CD4-positive, alpha-beta T cell treated with Interferon gamma for 1 hour (primary cell): ENCODE results near the gene NEMP2.
A peak's percentile ranks its signal among the peaks of the same experiment; 100 is the strongest.

Experiments used
- DNase-seq: peaks from one replicate; pipeline ENCODE4 v3.0.0-alpha.2; 2020

Gene NEMP2, protein sequence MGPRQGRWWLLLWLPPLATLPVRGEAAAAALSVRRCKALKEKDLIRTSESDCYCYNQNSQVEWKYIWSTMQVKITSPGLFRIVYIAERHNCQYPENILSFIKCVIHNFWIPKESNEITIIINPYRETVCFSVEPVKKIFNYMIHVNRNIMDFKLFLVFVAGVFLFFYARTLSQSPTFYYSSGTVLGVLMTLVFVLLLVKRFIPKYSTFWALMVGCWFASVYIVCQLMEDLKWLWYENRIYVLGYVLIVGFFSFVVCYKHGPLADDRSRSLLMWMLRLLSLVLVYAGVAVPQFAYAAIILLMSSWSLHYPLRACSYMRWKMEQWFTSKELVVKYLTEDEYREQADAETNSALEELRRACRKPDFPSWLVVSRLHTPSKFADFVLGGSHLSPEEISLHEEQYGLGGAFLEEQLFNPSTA

GRCh38 chr2:190534310-190535120, at the start of gene NEMP2:
TSS of gene NEMP2 (minus strand) at chr2:190534722. CDS start at chr2:190534655, 67 bp downstream.
- DNase-seq, result peak; percentile 83

- no peak for DNase-seq
Observed at GRCh38 chr2:190583507-190584337, 49.2 kb upstream of the NEMP2 start.

GRCh38 chr2:190582736-190583506, 48.4 kb upstream of the NEMP2 start:
- no peak for DNase-seq

DNA sequence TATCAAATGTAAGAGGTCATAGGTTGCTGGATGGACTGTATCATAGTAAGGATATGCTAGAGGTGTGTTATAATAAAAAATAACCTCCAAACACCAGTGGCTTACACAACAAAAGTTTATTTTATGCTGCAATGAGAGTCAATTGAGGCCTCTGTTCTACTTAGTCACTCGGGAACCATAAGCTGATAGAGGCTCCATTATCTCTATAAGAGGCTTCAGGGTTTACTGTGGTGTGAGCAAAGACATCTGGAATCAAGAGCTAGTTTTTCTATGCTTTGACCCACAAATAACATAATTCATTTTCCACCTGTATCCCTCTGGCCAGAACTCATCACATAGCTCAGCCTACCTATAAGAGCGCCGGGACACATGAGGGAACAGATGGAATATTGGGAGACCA, 47.5 kb upstream of the NEMP2 start:
- DNase-seq, result no peak

GRCh38 chr2:190579915-190580846, 45.7 kb upstream of the NEMP2 start:
- DNase-seq, result no peak

DNA sequence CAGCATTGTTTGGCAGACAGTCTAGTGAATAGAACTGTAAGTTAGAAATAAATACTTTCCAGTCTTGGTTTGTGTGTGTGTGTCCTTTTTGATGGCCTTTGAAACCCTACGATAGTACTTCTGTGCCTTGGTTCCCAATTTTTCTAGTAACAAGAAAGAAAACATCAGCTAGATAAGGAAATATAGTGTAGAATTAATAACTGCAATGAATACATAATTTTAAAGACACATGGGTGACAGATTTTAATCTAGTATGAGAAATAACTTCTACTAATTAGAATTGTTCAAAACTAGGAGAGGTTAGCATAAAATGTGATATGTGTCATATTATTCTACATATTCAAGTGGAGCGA, 44.5 kb upstream of the NEMP2 start:
- DNase-seq, result no peak

- peak; percentile 15 for DNase-seq
Observed at GRCh38 chr2:190578158-190579057, 43.9 kb upstream of the NEMP2 start.

DNA sequence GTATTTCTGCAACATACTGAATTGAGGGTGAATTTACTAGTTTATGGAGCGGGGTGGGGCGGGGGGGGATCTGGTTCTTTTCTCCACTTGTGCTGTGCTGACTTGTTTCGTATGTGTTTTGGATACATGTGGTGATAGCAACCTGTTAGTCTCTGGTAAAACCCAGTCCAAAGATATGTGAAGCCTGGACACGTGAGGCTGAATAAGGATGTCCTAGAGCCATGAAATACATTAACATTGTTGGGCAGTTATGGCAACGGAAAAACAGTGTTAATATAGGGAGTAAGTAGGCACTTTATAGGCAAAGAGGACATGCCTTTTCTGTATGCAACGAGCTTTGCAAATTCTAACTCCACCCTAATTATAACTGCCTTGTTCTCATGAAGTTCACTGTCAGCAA, 42.1 kb upstream of the NEMP2 start:
- DNase-seq, result no peak

GRCh38 chr2:190575263-190575662, 40.7 kb upstream of the NEMP2 start:
- DNase-seq, result no peak

- no peak for DNase-seq
Observed at GRCh38 chr2:190574169-190574568, 39.6 kb upstream of the NEMP2 start.

GRCh38 chr2:190572246-190572645, 37.7 kb upstream of the NEMP2 start:
- no peak for DNase-seq

DNA sequence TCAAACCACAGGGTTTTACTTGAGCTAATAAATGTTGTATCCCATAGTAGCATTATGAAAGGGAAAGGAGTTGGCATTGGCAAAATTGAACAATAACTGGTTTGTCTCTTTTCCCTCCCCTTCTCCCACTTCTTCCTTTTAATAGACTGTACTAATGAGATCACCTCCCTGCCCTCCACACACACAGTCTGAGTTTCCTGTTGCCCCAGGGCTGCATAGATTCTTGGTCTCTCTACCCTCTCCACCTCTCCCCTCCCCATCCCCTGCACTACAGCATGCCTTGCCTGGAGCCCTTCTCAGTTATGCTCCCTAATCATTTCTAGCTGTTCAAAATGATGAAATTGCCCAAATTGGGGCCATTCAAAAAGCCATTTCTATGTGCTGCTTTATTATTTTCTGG, 37.2 kb upstream of the NEMP2 start:
- DNase-seq, result no peak

- DNase-seq, result no peak
Observed at GRCh38 chr2:190570871-190571270, 36.3 kb upstream of the NEMP2 start.

GRCh38 chr2:190569994-190570755, 35.7 kb upstream of the NEMP2 start:
- DNase-seq, result no peak

DNA sequence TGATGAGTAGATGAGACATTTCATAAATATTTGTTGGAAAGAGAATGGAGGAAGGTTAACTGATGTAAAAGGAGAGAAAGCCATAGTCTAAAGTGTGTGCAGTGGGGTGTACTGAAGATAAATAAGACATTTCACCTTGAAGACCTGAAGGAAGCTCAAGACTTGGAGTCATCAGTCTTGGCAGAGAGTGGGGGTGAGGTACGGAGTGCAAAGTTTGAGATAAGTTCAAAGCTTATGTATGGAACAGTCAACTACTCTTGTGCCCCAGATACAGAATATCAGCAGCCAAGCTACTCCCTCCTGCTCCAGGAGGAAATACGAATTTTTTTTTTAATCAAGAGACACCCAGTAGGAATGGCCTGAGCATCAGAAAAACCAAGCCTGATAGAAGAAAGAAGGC, 30.3 kb upstream of the NEMP2 start:
- no peak for DNase-seq

DNA sequence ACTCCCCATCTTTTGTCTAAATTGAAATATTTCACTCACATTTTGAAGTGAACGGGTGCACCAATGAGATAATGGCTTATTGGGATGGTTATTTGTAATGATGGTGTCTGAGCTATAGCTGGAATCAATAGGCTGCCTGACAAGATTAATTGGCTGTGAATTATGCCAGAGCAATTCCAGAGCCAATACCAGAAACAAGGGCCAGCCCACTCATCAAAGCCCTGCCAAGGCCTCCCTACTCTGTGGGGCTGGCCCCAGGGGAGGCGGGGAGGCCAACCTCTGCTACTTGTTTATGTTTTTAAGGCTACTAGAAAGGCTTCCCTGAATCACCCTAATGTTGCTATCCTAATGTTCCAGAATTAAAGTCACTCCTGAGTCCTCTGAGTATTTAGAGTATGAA, 29.1 kb upstream of the NEMP2 start:
- no peak for DNase-seq

DNA sequence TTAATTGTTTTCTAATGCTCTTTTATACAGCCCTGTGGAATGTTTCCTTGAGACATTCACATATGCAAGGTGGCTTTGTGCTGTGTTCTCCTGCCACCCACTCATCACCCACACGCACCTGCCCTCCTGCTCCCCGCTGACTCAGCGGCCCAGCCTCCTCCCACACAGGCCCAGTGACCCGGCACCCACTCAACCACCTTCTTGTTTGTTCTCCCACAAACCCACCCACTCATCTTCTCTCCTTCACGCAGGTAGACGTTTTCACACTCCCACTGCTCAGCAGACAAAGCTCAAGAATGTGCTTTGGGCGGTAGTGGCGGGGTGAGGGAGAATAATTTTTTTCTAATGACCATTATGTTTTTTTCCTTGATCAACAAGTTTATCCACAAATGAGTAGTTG, 28.6 kb upstream of the NEMP2 start:
- no peak for DNase-seq

DNA sequence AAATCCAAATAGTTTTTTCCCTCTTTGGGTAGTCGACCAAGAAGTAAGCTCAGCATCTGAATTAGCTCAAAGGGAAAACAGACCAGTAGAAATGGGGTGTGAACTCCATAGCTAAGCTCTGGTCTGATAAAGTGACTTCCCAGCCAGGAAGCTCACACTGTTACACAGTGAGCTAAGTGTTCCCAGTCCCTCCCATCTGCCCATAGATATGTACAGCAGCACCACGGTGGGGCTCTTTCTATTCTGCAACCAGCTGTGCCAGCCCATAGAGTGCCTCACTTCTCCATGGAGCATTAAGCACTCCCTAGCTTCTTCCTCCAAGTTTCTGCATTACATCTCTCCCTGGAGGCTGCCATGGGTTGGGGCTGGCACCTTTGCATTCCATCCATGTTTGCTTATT, 27.6 kb upstream of the NEMP2 start:
- DNase-seq, result no peak

DNA sequence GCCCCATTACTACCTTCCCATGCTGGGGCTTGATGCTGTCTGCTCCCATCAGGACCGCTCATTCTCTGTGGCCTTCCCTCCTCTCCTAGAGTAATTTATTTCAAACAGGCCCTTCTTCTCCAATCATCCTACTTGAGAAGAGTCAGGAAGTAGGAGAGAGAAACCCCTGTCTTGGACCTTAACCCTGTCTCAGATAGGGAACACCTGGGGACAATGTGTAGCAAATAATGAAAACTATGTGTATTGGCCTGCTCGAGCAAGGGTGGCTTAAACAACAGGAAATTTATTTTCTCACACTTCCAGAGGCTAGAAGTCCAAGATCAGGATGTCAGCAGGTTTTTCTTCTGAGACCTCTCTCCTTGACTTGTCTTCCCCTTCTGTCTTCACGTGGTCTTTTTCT, 26.6 kb upstream of the NEMP2 start:
- no peak for DNase-seq
